HUDEP-2 (cell line): ENCODE data around the gene ERG.

Source experiments
- DNase-seq, 76 experiments: peaks; one replicate each; lab custom pipeline; 2025; ENCODE audit not compliant: unreplicated experiment in 76 of 76; lab: John Stamatoyannopoulos, UW

The ERG gene

GRCh38 chr21:38498057-38498833, at the start of gene ERG:
TSS of gene ERG (minus strand) at chr21:38498477. CDS start at chr21:38498380, 97 bp downstream.
- DNase-seq: no peak

DNA sequence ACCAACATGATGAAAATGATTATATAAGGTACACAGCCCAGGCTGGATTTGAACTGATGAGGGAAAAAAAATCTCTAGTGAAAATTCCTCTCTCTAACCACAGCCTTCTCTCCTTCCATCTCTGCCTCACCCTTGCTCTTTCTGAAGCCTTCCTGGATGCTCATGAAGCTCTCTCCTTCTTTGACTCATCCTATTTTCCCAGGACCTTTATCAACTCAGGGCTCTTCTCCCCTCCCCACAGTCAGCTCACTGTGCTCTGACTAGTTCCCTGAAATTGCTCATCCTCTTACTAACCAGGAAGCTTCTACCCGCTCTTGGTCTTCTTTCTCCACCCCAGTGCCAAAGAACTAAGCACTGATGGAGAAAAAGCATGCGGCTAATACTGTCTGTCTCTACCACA, 46.4 kb upstream of the ERG start:
- DNase-seq: no peak

DNA sequence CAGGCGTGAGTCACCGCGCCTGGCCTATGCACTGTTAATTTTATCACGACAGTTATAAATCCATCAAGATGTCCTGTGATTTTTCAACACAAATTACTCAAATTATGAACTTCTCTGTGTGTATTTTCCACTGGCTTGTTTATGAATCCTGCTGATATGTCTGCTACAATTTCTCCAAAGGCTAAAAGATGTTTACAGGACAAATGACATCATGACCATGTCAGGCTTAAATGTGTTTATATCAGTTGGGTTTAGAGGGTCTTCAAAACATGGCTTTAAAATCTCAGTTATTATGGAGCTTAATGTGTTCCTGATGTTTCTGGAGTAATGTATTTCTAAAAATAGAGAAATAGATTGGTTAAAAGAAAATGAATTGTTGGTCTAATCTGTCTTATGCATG, 44.0 kb upstream of the ERG start:
- no peak for DNase-seq

- no peak for DNase-seq
Observed at GRCh38 chr21:38538353-38538752, 40.1 kb upstream of the ERG start.

- DNase-seq: no peak
Observed at GRCh38 chr21:38534591-38534990, 36.3 kb upstream of the ERG start.

GRCh38 chr21:38533887-38534286, 35.6 kb upstream of the ERG start:
- DNase-seq: no peak

GRCh38 chr21:38531591-38531990, 33.3 kb upstream of the ERG start:
- DNase-seq: no peak

DNA sequence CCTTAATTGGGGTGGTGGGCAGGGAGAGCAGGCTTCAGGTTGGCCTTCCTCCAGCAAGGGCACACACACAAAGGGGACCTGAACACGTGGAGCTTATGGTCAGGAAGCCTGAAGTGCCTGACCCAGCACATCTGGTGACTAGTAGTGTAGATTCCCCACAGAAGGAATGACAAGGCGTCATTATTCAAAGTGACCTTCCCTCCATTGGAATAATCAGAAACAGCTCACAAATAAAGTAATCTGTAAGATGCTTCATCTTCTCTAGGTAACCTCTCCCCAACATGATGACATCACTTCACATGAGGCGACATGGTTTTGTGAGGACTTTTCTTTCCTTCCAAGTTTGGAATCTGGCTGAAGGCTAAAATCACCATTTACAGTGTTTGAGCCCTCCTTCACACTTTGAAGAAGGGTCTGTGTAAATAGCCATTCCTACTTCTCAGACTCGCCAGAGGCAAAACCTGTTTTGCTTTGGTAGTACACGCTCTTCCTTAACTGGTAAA, 32.8 kb upstream of the ERG start:
- no peak for DNase-seq

DNA sequence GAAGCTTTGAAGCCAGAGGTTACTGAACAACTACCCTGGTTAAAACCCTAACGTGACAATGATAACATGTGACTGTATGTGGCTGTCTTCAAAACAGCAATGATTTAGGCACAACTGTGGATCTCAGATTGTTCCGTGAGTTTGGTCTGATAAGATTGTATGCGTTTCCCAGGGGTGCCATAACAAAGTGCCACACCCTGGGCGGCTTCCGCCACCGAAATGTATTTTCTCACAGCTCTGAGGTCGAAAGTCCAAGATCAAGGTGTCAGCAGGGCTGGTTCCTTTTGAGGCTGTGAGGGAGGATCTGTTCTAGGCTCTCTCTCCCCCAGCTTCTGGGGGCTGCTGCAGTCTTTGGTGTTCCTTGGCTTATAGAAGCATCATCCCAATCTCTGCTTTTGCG, 29.5 kb upstream of the ERG start:
- DNase-seq: no peak

DNA sequence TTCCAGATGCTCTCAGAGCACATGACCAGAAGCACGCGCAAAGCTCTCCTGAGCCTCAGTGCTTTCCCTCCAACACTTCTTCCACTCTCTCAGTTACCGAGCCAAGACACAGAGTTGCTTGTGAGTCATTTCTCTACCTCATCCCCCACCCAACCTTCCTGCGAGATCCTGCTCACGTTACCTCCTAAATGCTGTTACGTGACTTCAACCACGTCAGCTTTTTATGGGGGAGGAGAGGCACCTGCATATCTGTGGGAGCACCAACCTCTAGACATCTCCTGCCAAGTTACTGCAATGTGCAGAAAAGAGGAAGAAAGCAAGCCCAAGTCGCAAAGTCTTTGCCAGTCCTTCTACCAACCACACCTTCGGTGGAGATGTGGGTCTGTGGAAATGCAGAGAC, 27.2 kb upstream of the ERG start:
- DNase-seq: no peak

DNA sequence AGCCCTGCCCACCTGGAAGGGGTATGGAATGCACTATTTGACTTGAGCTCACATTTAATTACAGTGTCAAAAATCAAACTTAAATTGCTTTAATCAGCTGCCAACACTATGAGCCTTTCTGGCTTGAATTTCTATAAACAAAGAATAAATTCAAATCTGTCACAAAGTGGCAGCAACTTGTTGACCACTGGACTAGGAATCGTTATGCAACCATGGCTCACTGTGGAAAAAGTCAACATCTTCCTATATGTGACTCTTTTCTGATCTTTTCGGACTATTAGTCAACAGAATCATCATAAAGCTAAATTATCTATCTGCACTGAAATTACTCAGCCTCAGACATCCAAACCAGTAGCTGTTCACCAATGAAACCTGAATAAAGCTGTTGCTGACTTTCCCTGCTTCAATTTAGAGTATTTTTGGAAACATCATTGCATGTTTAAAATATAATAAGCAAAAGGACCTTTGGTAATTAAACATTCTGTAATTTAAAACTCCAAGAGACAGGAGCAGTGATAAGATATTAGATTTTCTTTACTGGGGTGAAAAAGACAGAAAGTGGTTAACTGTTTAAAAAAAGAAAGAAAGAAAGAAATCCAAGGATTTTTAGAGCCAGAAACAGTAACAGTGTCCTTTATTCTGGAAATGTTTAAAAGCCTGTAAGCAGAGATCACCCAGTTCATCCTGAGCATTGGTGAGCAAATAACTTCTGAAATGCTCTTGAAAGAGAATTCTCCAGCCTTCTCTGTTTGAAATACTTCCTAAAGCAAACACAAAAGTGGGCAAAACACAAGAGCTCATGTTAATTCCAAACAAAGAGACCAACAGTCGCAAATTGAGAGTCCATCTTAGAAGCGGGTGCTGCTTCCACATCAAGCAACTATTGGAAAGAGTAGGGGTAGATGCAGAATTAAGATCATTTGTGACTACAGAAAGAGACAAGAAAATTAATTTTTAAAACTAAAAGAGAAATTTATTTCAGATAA, 26.2 kb upstream of the ERG start:
- no peak for DNase-seq

DNA sequence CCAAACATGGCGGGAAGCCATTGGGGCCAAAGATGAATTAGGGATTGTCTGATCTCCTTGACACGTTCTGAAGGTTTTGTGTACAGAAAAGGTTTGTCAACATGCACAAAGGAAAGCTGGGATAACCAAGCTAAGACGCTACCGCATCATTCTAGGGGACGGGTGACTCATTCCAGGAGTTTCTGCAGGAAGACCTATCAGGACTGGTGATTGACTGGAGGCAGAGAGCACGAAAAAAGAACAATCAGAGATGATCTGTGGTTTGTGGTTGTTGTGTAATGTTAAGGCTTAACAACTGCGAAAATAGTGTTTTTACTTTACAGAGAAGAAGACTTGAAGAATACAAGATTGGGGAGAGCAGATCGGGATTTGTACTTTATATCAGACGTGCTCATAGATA, 22.2 kb upstream of the ERG start:
- DNase-seq: no peak

GRCh38 chr21:38511662-38512243, 13.5 kb upstream of the ERG start:
- DNase-seq: no peak

- DNase-seq: no peak
Observed at GRCh38 chr21:38511198-38511597, 12.9 kb upstream of the ERG start.

- no peak for DNase-seq
Observed at GRCh38 chr21:38507374-38507942, 9.2 kb upstream of the ERG start.

DNA sequence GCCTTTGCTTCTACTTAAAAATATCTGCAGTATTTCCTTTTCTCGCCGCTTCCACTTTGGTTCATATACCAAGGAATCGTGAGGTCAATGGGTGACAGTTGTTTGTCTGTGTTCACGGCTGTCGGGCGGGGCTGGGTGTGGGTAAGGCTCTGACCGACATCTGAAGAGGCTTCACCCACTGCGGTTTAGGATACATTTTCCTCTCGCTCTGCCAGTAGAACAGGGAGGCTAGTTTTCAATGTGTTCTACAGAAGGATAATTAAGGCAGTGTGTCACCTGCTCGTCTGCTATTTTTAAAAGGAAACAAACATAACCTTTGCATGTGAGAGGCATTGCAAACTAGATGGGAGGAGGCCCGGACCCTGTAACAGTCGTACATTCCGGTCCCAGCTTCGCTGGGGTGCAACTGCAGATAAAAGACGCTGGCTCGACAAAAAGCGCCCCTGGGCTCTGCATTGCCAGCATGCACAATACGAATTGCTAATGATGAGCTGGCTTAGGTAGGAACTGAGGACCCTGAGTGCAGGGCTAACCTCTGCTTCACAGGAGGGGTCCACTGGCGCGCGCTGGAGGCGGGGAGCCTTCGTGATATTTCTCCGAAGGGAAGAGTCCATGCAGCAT, 8.5 kb upstream of the ERG start:
- peak in 67 of 76 experiments; percentile 10 to 86 (median 59) for DNase-seq

DNA sequence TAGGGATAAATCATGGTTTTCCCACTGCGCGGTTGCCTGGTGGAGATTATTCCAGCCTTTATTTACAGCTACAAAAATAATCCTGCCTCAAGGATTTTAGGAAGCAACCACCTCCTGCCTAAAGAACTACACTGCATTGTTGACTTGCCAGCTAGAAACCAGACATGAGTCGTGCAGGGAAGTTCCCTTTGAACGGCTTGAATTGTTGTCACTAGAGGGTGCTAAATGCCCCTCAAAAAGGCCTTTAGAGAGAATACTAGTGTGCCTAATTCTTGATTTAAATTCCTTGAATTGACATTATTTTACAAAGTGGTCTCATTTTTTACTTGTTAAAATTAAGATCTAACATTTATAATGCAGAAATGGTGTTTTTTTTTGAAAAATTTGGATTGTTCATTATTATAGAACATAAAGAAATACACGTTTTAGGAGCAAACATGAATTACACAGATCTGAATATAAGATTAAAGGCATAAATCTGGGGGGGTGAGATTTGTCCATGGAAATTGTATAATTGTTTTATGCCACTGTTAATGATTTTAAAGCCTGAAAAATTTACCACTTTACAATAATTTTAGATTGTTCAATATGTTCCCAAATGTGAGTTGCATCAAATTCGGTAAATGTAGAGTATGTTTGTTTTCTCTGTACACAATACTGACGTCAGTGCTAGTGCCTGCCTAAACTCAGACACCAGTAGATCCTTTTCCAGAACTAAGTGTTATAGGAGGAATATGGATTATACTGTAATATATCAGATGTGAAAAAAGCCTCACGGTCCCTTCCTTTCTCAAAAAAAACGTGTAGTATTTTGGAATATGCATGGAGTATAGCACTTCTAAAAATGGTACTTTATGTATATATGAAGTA, 7.6 kb upstream of the ERG start:
- peak in 39 of 76 experiments; percentile 7 to 67 (median 30) for DNase-seq

DNA sequence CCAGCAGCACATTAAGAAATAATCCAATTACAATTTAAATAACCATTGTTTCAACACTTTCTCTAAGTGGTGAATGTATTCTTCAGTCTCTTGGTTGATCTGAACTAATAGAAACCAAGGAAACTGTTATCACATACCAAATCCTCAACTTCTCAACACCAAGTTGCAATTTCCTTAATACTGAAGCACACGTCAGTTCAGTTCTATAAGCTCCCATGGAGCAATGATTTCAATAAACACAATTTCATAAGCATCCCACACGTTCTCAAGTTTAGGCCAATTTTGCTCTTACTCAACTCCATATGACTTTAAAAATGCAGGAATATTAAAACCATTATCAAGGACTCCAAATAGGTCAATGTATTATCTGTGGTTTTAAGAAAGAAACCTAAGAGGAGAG, 5.8 kb upstream of the ERG start:
- no peak for DNase-seq

GRCh38 chr21:38503583-38503982, 5.3 kb upstream of the ERG start:
- DNase-seq: no peak
